SK-MEL-5 (cell line): ENCODE data around the gene MORC1. TPM values are rescaled to one million over a fixed set of nuclear protein-coding genes. Genes with fewer than 3 reads are reported as not detected.

Experiments
- DNase-seq: peaks from one replicate; pipeline ENCODE4 v3.0.0-alpha.2; 2016; ENCODE audit warnings: low read depth, low spot score
- in situ Hi-C: cut with HindIII; loops from 2 replicates; pipeline ENCODE4 v1.10.0; 2016; ENCODE audit warnings: low sequenced_read_pairs, high pct_unique_total_duplicates, low pct_unique_long_range_greater_than_20kb
- total RNA-seq: library from RNA; depleted of rRNA; stranded (reverse); fragments of >200 nt; shearing (Covaris generic); gene quantifications from 2 replicates; pipeline ENCODE4 v1.2.3, GENCODE V29; 2014

MORC1 gene
- total RNA-seq, 1 experiment from 2014 or later, result 0.11 TPM

DNA sequence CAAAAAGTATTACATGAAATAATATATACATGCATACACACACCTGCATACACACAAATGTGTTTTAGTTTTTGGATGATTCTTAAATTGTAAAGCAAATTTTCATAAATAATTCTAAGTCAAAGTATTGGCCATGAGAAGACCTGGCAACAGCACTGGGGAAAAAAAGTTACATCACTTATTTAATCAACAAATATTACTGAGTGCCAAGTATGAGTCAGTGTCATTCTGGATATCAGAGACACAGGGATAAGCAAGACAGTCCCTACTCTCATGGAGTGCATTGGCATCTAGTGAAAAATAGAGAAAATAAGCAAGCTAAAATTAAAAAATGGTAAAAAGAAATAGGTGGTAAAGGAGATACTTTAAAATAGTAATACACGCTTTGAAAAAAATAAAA is 134.9 kb downstream of the MORC1 start:
- in situ Hi-C loops, result no loop called here
- no peak for DNase-seq

DNA sequence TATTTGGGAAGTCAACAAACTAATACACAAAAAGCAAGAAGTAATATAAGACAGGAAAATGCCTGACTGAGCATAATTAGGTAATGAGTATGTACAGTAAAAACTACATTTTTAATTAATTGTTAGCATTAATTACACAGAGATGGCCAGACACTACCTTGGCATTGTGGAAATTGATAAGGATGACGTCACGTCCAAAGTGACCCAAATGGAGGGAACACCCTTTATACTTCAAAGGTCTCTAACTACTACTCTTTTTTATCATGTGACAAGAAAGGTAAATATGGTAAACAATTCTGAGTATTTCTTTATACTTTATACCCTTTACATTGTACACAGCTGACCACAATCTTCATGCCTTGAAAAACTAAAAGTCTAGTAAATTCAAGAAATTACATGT is 141.9 kb downstream of the MORC1 start:
- in situ Hi-C loops, result no loop called here
- DNase-seq, result no peak

DNA sequence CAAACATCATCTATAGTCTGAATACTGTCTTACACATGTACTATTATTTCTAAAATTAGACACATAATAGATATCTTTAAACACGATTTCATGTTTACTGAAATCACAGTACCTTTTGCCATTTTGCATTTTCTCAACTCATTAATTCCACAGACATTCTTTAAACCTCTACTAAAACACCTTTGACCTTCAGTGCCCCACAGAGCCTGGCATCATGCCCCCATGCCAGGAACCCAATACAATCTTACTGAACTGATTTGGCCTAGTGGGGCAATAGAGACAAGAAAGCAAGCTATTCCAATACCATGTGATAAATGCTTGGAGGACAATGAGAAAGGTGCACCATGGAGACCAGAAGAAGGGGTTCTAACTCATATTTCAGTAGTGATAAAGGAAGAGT is 144.9 kb downstream of the MORC1 start:
- in situ Hi-C loops, result no loop called here
- DNase-seq, result no peak

DNA sequence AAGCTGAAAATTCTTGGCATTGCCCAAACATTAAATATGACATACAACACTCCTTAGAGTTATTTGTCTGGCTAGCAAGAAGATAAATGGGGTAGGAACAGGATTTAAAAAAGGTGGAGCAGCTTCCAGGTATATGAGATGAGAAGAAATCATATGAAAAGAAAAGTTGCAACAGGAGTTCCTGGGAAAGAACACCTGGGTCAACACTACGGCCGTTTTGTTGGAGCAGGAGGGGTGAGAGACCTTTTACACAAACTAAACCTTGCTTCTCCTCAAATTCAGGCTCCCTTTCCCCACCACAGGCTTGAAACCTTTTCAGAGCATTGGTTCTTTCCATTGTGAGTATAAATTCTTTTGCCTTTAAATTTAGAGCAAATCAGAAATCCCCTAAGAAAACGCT is 145.5 kb downstream of the MORC1 start:
- DNase-seq, result no peak
- in situ Hi-C loops, result no loop called here

DNA sequence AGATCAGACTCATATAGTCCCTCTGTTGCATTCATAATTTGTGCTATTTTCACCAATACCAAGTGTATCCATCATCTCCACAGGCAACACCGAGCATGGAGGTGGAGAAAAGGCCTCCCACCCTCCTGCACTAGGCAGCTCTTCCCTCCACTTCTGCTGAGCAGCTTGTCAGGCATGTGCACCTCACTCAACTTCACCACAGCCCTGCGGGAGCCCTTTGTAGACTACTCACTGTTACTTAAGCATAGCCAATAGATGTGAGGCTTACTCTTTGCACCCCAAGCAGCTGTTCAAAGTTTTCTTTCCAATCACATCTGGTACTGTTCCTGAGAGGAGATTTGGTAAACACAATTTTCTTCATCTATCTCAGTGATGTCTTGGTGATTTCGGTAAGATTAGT is 147.4 kb downstream of the MORC1 start:
- DNase-seq, result no peak
- in situ Hi-C loops, result no loop called here

DNA sequence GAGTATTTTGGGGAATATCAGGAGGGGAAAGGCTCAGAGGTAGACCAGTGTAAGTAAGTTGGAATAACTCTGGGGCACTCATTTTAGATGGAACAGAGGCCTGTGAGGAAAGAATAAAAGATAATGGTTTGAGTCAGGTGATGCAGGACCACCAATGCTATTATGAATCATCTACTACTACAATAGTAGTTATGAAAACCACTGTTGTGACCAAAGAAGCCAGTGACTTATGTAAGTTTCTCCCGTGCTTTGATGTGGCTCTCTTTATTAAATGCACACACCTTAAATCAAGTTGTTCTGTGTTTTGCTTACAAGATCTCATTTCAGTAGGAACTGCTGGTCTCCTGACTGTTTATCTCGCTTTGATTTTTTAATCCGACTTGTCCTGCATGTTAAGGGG is 151.2 kb downstream of the MORC1 start:
- no peak for DNase-seq
- in situ Hi-C loops, result no loop called here

DNA sequence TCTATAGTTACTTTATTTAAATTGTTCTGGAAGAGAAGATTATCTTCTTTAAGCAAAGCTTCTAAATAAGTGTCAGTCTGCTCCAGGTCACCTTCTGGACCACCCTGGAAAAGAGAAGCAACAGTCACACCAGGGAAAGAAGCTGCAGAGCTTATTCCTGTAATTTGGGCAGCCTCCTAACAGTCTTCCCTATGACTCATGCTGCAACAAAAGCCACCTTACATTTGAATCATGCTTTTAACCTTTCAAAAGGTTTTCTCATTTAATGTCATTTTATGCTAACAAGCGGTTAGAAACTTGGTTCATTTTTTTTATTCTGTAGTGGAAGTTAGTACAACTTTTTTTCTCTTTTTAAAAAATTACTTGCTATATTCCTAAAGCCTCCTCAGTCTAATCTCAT is 158.9 kb downstream of the MORC1 start:
- DNase-seq, result no peak
- in situ Hi-C loops, result no loop called here

DNA sequence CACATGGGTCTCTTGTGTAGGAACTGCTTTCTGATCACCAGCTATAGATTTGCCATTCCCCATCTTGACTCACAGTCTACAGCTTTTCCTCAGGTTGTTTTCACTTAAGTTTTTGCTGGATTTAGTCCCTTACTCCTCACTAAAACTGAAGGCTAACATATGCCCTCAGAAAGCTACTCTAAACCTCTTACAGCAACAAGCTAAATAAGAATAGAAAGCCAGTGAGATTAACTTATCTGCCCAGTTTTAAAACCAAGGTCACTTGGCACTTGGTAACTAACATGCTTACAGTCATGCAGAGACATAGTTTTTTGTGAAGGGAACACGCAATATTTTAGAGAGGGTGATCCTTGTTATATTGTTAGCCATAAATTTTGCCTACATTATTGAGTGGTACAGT is 164.2 kb downstream of the MORC1 start, which contains the start of gene GUCA1C:
TSS of gene GUCA1C (minus strand) at position 180 of the 400 bp plus-strand sequence. CDS start at position 63, 117 bp downstream.
- no peak for DNase-seq
- in situ Hi-C loops, result no loop called here

DNA sequence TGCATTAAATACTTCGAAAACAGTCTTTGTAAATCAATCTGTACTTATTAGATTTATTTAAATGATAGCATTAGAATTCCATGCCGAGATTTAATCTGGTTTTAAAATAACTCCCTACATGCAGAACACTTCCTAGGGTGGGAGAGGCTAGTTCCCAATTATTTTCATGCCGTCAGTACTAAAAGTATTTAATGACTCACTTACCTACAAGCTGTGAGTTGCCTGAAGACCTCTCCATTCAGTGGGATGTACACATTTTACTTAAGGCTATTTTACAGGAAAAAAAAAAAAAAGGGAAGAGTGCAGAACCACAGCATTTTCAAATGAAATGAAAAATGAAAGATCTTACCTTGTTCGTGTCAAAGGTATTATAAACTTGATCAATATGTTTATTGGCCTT is 164.7 kb downstream of the MORC1 start:
- in situ Hi-C loops, result no loop called here
- DNase-seq, result no peak

DNA sequence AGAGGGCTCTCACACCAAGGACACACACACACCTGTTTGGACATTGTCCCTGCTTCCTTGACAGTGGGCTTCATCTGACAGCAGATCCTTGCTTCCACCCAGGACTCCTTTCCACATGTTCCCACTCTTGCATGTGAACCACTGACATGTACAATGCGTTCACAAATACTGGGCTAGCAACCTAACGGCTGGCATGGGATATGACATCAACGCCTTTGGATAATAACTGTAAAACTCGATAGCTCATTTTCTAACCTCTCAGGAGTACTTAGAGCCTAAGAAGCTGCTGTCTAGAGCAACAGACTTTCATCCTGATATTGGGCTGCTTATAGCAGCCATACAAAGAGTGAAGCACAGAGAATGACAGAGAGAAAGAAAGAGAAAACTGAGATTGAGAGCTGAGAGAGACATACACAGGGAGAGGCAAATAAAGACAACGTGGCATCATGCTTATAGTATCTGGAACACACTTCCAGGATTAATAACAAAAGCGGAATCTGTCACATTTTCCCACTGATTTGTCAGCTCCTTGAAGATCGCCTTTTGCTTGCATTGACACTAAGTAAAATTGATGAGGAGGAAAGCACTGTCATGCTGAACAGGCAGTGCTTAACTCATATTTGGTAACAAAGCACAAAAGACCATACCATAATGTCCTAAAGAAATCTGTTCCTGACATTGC is 166.0 kb downstream of the MORC1 start:
- in situ Hi-C loops, result no loop called here
- DNase-seq, result no peak

DNA sequence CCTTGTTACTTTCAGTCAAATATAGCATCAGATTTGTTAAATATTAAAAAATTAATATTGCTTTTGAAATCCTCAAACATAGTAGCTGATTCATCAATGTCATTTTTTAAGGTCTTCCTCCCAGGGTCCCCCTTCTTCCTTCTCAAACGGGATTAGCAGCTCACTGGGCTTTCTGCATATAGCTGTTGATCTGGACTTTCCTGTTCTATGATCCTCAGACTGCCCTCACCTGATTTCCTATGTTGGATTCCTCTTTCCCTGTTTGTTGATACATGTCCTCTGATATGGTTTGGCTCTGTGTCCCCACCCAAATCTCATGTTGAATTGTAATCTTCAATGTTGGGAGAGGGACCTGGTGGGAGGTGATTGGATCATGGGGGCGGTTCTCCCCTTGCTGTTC is 170.1 kb downstream of the MORC1 start:
- in situ Hi-C loops, result no loop called here
- no peak for DNase-seq

DNA sequence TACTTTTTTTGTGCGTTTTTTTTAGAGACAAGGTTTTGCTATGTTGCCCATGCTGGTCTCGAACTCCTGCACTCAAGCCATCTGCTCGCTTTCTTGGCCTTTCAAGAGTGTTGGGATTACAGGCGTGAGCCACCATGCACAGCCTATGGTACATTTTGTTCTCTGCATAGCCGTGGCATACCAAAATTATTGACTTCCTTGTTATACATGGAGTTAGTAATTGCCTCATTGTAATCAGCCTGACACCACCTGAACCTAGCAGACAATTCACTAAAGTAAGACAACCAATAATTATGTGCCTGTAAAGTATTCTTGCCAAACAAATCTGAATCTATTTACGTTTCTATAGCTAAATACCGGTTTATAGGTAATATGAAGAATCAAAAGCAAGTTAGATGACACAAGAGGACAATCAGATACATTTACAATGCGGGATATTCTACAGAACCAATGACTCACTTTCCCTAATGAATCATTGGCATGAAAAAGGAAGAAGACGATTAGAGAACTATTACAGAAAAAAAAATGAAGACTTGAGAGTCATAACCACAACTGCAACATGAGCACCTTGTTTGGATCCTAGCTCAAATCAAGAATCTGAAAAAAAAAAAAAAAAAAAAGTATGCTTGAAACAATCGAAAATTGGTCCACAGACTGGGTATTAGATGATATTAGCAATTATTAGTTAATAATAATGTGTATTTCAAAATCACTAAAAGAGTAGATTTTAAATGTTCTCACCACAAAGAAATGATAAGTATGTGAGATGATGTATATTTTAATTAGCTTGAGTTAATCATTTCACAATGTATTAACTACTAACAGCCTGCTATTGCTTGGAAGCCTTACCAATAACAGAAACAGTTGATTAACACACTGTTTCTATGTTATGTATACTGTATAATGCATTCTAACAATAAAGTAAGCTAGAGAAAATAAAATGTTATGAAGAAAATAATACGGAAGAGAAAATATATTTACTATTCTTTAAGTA is 171.3 kb downstream of the MORC1 start:
- in situ Hi-C loops, result no loop called here
- no peak for DNase-seq

DNA sequence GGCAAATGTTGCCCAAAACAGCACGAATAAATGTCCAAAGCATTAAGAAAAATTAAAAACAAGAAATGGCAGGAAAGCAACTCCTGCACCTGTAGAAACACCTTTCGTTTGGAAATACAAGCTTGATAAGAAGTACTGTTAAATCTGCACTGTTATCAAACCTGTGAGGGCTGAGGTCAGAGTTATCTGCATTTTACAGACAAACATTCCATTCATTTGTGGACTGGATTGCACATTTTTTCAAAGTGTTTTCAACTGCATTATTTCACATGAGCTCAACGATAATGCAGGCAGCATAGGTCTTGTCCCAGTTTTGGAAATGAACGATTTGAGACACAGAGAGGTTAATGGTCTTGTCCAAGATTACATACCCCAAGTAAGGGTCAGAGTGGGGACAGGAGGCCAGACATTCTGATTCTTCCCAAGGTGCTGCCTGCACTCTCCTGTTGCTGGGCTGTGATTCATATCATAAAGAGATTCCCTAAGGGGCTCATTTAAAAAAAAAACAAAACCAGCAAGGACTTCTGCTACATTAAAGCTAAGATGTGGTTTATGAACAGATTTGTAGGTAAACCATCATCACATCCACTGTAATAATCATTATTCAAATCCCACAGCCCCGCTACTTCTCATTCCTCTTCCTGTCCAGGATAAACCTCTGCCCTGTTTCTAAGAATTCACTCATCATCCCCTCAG is 177.2 kb downstream of the MORC1 start:
- no peak for DNase-seq
- in situ Hi-C loops, result no loop called here

DNA sequence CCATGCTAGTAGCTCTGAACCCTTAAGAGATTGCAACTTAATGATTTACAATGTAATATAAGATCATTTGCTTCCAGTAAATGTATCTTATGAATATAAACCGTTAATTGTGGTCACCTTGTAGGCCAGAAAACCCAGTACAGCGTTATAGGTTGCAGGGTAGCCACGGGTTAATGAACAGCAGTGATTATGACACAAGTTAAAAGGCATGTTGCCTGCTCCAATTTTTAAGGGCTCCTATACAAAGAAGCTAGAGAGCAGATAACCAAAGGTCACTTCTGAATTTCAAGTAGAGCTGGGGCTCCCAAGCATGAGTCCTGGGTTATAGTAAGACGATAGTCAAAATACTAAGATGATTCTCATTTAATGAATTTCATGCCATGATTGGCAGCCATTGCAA is 177.8 kb downstream of the MORC1 start:
- no peak for DNase-seq
- in situ Hi-C loops, result no loop called here

DNA sequence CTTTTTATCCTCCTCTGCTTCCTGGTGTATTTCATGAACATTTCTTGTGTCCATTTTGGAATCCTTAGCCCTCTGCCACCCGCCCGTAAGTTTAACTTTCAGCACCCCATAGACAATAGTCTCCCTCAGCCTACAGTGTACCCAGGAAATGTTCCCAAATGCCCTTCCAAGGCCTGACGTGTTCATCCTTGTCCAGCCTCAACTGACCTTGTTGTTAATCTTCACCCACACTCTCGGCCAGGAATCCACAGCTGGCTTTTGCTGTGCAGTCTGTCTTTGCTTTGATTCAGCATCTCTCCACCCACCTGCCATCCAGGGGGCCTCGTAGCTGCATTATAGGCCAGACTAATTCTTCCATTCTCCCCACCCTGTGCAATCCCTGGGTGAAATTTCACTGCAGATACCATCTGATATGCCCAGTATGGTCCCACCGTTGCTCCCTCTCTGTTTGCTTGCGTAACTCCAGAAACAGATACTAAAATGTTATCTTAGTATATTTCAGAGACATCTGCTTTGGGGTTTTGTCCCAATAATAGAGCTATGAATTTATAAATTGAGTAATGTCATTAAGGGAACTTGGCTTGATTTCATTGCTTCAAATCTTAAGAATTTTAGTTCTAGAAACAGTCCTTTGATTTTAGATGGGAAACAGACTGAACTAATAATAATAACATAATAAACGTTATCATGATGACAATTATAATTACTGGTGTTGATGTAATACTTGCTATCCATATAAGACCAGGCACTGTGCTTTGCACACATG is 180.8 kb downstream of the MORC1 start:
- in situ Hi-C loops, result no loop called here
- no peak for DNase-seq

DNA sequence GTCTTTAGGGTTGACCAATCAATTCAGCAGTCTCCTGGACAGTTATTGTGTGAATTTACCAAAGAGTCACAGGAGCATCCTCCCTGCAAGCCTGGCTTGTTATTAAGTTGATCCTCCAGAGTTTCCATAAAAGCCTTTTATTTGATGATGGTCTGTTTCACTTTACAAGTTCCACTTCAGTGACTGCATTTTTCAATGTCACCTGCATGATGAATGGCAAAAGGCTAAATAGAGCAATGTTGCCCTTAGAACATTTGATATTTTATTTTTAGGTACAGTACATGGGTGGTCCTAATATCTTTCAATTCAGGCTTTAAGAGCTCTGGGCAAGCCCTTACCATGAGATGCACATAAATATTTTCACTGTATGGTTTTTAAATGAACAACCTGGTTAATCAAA is 186.9 kb downstream of the MORC1 start:
- in situ Hi-C loops, result no loop called here

DNA sequence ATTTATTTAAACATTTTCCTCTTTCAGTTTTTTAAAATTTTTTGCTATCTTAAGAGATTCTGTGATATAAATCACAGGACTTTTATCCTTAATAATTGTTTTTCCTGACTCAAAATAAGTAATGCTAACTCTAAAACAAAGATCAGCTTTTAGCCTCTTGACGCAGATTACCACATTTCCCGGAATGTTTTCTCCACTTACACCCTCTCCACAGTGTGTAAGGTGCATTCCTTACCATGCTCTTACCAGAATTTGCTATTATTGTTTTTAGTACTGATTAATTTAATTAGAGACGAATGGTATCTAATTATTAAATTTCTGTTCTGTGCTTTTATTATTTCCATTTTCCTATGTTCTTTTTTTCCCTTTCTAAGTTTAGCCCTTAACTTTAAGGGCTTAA is 199.1 kb downstream of the MORC1 start:
- DNase-seq, result no peak
- in situ Hi-C loops, result no loop called here

More for the DNA sequence above, 186.9 kb downstream of the MORC1 start:
- no peak for DNase-seq
